Ishikawa (cell line): ENCODE data around the gene SRSF4.

ENCODE experiments used
- CEBPB ChIP-seq: IDR thresholded peaks from 2 replicates; pipeline ENCODE4 v1.6.1; 2012
- CREB1 ChIP-seq: IDR thresholded peaks from 2 replicates; pipeline ENCODE4 v1.6.1; 2012; ENCODE audit warnings: low read depth
- EGR1 ChIP-seq: IDR thresholded peaks from 2 replicates; pipeline ENCODE4 v1.6.1; 2012
- EP300 ChIP-seq: IDR thresholded peaks from 2 replicates; pipeline ENCODE4 v1.6.1; 2012; ENCODE audit warnings: borderline replicate concordance
- FOXM1 ChIP-seq: IDR thresholded peaks from 2 replicates; pipeline ENCODE4 v1.6.1; 2012; ENCODE audit warnings: low read depth, borderline replicate concordance
- MAX ChIP-seq: IDR thresholded peaks from 2 replicates; pipeline ENCODE4 v1.6.1; 2012
- NFIC ChIP-seq: IDR thresholded peaks from 2 replicates; pipeline ENCODE4 v1.6.1; 2012
- RAD21 ChIP-seq: IDR thresholded peaks from 2 replicates; pipeline ENCODE4 v1.6.1; 2012; ENCODE audit warnings: low read depth
- REST ChIP-seq: IDR thresholded peaks from 2 replicates; pipeline ENCODE4 v1.6.1; 2012; ENCODE audit warnings: low read depth, mild to moderate bottlenecking
- TAF1 ChIP-seq: IDR thresholded peaks from 2 replicates; pipeline ENCODE4 v1.6.1; 2012; ENCODE audit warnings: low read depth, mild to moderate bottlenecking
- TCF12 ChIP-seq: IDR thresholded peaks from 2 replicates; pipeline ENCODE4 v1.6.1; 2012; ENCODE audit warnings: low read depth
- TEAD4 ChIP-seq: IDR thresholded peaks from 2 replicates; pipeline ENCODE4 v1.6.1; 2012
- USF1 ChIP-seq: IDR thresholded peaks from 2 replicates; pipeline ENCODE4 v1.6.1; 2012
- YY1 ChIP-seq: IDR thresholded peaks from 2 replicates; pipeline ENCODE4 v1.6.1; 2012; ENCODE audit warnings: low read depth
- ZBTB7A ChIP-seq: IDR thresholded peaks from 2 replicates; pipeline ENCODE4 v1.6.1; 2012; ENCODE audit warnings: low read depth

The SRSF4 gene

GRCh38 chr1:29167904-29168303 is 13.8 kb downstream of the SRSF4 start:
- TF ChIP-seq EGR1 (no peak), TAF1 (no peak), NFIC (no peak), TCF12 (no peak), REST (no peak), TEAD4 (no peak), CREB1 (no peak), RAD21 (no peak), YY1 (no peak), FOXM1 (no peak), MAX (no peak), EP300 (no peak)

GRCh38 chr1:29166291-29166878 is 15.3 kb downstream of the SRSF4 start:
- TF ChIP-seq YY1 (no peak), ZBTB7A (no peak), CEBPB (no peak), TEAD4 (no peak), USF1 (no peak), CREB1 (no peak), TCF12 (no peak), RAD21 (no peak), NFIC (no peak), TAF1 (no peak), REST (no peak), MAX (no peak), EGR1 (no peak), EP300 (no peak), FOXM1 (no peak)

- TF ChIP-seq ZBTB7A (no peak), TAF1 (no peak)
Measured at GRCh38 chr1:29164588-29164987, 17.1 kb downstream of the SRSF4 start.

GRCh38 chr1:29162476-29163138 is 19.1 kb downstream of the SRSF4 start:
- TF ChIP-seq YY1 (no peak), FOXM1 (no peak), EP300 (no peak), TEAD4 (no peak), NFIC (no peak), EGR1 (no peak), MAX (no peak), CEBPB (no peak), TCF12 (no peak), USF1 (no peak), ZBTB7A (no peak), CREB1 (no peak), REST (no peak), TAF1 (no peak), RAD21 (no peak)
